PFSK-1 (cell line): ENCODE measurements around the gene SYNE4.

Experiments used
- FOXP2 ChIP-seq: optimal IDR thresholded peaks from 2 replicates; pipeline ENCODE3; 2011; ENCODE audit warnings: borderline replicate concordance, control low read depth, inconsistent platforms; ENCODE audit not compliant: insufficient read depth; ENCODE audit errors: extremely low read length, extremely low read depth
- POLR2AphosphoS5 ChIP-seq: IDR thresholded peaks from 2 replicates; pipeline ENCODE4 v1.6.1; 2012; ENCODE audit warnings: low read depth, mild to moderate bottlenecking, control low read depth, low read length, moderate library complexity
- SIN3A ChIP-seq: IDR thresholded peaks from 2 replicates; pipeline ENCODE4 v1.6.1; 2012; ENCODE audit warnings: mild to moderate bottlenecking, low read length, moderate library complexity, borderline replicate concordance; ENCODE audit not compliant: insufficient read depth
- TAF1 ChIP-seq: IDR thresholded peaks from 2 replicates; pipeline ENCODE4 v1.6.1; 2012; ENCODE audit warnings: low read length, control low read depth, borderline replicate concordance; ENCODE audit not compliant: insufficient read depth
- TF ChIP-seq, protein P1 (sequence below), 2 experiments: IDR thresholded peaks; 2 replicates each; pipeline versions ENCODE4 v1.6.1 to v1.8.0; 2011 to 2012; ENCODE audit warnings: low read depth in 2 of 2, low read length in 2 of 2, control low read depth in 1 of 2, inconsistent platforms in 1 of 2, mild to moderate bottlenecking in 1 of 2, moderate library complexity in 1 of 2; ENCODE audit not compliant: insufficient read depth in 1 of 2

The SYNE4 gene

DNA sequence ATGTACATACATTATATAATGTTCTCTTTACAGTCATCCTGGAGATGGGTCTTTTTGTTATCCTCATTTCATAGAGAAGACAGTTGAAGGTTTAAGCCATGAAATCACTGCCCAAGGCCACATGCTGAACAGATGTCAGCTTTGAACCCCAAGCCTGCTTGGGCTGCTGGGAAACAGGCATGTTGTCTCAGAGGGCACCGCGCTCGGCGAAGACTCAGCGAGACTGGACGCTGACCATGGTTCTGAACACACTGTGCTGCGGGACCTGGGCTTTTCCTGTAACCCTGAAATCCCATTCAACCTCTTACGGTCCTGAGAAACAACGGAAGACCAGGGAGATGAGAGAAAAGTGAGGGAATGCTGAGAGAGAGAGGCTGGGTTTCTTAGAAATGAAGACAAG is 45.1 kb downstream of the SYNE4 start:
- TF ChIP-seq, protein P1, sequence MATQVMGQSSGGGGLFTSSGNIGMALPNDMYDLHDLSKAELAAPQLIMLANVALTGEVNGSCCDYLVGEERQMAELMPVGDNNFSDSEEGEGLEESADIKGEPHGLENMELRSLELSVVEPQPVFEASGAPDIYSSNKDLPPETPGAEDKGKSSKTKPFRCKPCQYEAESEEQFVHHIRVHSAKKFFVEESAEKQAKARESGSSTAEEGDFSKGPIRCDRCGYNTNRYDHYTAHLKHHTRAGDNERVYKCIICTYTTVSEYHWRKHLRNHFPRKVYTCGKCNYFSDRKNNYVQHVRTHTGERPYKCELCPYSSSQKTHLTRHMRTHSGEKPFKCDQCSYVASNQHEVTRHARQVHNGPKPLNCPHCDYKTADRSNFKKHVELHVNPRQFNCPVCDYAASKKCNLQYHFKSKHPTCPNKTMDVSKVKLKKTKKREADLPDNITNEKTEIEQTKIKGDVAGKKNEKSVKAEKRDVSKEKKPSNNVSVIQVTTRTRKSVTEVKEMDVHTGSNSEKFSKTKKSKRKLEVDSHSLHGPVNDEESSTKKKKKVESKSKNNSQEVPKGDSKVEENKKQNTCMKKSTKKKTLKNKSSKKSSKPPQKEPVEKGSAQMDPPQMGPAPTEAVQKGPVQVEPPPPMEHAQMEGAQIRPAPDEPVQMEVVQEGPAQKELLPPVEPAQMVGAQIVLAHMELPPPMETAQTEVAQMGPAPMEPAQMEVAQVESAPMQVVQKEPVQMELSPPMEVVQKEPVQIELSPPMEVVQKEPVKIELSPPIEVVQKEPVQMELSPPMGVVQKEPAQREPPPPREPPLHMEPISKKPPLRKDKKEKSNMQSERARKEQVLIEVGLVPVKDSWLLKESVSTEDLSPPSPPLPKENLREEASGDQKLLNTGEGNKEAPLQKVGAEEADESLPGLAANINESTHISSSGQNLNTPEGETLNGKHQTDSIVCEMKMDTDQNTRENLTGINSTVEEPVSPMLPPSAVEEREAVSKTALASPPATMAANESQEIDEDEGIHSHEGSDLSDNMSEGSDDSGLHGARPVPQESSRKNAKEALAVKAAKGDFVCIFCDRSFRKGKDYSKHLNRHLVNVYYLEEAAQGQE (IDR thresholded peaks at IDR 0.05; ENCODE audit: insufficient read depth in 1 of 2, low read depth in 2 of 2, low read length in 2 of 2): peak; percentile 97 to 98
- TF ChIP-seq FOXP2: no peak

DNA sequence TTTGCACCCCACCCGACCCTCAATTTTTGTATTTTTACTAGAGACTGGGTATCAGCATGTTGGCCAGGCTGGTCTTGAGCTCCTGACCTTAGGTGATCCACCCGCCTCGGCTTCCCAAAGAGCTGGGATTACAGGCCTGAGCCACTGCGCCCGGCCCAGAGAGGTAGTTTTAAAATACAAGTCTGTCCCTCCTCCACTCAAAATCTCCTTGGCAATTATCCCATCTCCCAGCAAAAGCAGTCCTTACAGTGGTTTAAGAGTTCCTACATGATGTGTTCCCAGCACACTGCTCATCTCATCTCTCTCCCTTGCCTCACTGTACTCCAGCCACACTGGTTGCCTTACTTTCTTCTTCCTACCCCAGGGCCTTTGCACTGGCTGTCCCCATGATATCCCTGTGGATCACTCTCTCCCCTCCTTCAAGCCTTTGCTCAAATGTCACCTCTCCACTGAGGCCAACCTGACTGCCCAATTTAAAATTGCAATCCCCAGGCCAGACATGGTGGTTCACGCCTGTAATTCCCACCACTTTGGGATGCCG is 48.1 kb downstream of the SYNE4 start:
- no peak for TF ChIP-seq FOXP2

DNA sequence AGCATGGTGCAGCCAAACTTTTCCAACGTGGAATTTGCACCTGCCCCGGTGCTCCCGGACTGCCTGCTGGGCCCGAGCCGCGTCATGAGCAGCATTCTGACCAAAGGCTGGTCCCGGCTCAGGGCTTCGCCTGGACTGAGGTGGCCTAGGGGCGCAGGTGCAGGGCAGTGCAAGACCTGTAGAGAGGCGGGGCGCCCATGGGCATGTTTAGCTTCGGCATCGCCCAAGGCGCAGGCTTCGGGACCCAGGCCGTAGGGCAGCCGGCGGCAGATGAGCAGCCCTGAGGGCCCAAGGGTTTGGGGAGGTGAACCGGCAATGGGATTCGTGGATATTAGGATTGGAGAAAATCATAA is 48.7 kb downstream of the SYNE4 start:
- TF ChIP-seq FOXP2: no peak

DNA sequence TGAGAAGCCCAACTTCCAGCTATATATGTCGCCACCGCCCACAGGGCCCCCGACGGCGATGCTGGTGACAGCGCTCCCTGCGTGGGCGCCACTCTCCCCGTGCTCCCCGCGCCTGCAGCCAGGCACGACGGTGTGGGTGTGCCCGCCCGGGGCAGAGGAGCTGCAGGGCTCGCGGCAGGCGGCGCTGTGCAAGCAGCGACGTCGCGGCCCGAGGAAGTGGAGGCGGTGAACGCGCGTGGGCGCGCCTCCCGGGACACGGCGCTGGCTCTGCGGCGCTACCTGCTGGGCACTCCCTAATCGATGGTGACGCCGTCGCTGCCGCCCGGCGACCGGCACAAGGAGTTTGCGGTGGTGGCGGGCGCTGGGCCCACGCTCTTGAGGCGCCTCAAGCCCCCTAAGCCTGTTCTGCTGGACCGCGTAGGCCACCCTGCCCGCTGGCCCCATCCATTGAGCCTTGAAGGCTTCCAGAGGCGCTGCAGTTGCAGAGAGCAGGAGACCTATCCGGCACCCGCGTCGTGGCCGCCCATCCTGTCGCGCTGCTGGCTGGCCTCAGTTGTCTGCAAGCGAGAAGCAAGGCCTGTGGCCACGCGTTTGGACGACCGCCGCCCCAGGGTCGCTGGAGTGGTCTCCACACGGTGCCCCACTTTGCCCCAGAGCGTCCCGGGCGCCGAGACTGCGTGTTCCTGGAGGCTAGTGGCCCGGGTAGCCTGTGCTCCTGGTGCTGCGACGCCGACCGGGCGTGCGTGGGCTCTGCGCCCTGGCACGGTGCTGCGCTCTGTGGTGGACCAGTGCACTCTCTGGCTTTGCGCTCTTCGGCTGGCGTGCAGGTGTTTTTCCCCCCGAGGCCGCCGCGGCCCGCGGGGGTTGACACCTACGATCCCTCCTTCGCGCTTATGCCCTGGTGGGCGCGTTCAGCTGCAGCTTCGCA is 49.3 kb downstream of the SYNE4 start:
- TF ChIP-seq, protein P1 (IDR thresholded peaks at IDR 0.05; ENCODE audit: insufficient read depth in 1 of 2, low read depth in 2 of 2, low read length in 2 of 2): no peak
- TF ChIP-seq FOXP2: no peak

DNA sequence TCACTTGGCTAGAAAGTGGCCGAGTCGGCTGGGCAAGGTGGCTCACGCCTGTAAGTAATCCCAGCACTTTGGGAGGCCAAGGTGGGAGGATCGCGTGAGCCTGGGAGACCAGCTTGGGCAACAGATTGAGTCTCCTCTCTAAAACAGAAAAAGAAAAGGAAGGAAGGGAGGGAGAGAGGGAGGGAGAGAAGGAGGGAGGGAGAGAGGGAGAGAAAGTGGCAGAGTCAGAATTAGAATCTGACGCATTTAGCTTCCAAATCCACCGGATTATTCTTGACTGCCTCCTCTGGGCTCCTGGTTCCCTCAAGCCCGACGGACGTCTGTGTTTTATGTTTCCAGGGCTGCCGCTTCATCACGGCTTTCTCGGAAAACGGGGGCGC is 50.0 kb downstream of the SYNE4 start:
- no peak for TF ChIP-seq SIN3A
- no peak for TF ChIP-seq TAF1
- TF ChIP-seq, protein P1 (IDR thresholded peaks at IDR 0.05; ENCODE audit: insufficient read depth in 1 of 2, low read depth in 2 of 2, low read length in 2 of 2): no peak
- TF ChIP-seq POLR2AphosphoS5: no peak
- TF ChIP-seq FOXP2: no peak

DNA sequence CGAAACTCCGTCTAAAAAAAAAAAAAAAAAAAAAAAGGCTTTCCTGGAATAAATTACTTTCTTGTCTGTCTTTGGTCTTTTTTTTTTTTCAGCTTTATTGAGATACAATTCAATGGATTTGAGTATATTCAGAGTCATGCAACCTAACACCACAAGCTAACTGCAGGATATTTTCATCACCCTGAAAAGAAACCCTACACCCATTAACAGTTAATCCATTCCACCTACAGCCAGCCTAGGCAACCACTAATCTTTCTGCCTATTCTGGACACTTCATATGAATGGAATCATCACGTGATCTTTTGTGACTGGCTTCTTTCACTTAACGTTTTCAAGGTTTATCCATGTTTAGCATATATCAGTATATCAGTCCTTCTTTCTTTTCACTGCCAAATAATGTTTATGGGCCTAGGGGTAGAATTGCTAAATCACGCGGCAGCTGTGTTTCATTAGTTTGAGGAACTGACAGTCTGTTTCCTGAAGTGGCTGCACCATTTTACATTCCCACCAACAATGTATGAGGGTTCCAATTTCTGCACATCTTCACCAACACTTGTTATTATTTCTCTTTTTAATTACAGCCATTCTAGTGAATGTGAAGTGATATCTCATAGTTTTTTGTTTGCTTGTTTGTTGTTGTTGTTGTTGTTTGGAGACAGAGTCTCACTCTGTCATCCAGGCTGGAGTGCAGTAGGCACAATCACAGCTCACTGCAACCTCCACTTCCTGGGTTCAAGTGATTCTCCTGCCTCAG is 52.6 kb downstream of the SYNE4 start:
- no peak for TF ChIP-seq FOXP2
- TF ChIP-seq SIN3A: no peak
- TF ChIP-seq TAF1: no peak
- TF ChIP-seq, protein P1 (IDR thresholded peaks at IDR 0.05; ENCODE audit: insufficient read depth in 1 of 2, low read depth in 2 of 2, low read length in 2 of 2): no peak
- TF ChIP-seq POLR2AphosphoS5: no peak
